Measurements from ENCODE around the gene FAM241B.

Gene FAM241B

DNA sequence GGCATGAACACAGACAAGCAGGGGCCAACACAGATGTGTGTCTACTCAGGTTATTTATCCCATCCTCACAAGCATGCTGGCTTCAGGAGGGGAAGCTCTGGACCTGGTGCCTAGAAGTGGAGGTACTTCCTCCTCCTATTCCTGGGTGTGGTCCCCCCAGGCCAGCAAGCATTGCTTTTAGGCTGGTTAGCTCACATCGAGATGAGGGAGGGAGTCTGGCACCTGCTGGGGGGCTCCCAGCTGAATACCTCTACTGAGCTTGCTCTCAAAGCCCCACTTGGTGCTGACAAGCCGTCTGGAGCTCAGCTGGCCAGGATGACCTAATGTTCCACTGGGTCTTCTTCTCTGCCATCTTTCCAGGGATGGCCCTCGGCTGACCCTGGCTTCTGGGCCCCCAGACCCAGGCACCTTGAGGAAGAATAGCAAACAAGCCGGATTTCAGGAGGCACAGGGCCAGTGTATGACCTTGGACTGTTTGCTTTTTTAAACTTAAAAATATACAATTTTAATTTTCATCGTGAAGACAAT is 26.8 kb downstream of the FAM241B start:
- Histone ChIP-seq H3K9me3 (replicated peaks in 1 of 11) (peaks cover 17 to 23% (median 20%) of the 10 kb centered on the region in 11 experiments), H3K36me3 (peaks cover 0 to 5% (median 0%) of the 10 kb centered on the region in 11 experiments; a peak in 1 of 22 replicates), H3K4me3 (no peak overlapping the region), H3K9ac (peak overlapping the region in 1 of 11 experiments; percentile 29; a peak in 1 of 22 replicates), H3K27me3 (peaks cover 0 to 5% (median 0%) of the 10 kb centered on the region in 11 experiments; a peak in 1 of 22 replicates), H3K4me2 (peak overlapping the region; percentile 17 to 62 (median 41); a peak in 21 of 22 replicates), H4K20me1 (peaks cover 0 to 7% (median 0%) of the 10 kb centered on the region in 11 experiments; a peak in 2 of 22 replicates), H3K27ac (no peak overlapping the region), H3K4me1 (peaks cover 10 to 35% (median 25%) of the 10 kb centered on the region in 10 experiments)
- TF ChIP-seq Cebpa-rat (IDR thresholded peaks at IDR 0.05) = no peak

DNA sequence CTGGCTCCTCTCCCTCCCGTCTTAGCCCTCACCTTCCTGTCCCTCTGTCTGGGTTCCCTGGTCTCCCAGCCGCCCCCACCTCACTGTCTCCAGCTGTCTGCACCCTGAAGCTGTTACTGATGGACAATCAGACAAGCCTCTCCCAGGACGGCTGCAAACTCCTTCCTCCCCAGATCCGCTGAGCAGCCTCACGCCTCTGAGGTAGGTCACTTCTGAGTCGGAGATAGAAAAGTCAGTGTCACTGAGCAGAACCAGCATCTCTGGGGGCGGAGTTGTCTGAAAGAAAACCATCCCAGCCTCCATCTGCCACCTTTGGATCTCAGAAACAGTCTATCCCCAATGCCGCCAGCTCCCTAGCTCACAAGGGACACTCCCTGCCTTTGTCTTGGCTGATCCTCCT is 27.4 kb downstream of the FAM241B start:
- Histone ChIP-seq H3K9me3 (replicated peaks in 1 of 11) (peaks cover 12 to 17% (median 14%) of the 10 kb centered on the region in 11 experiments), H3K9ac (peak overlapping the region in 1 of 11 experiments; percentile 29; a peak in 1 of 22 replicates), H3K36me3 (peaks cover 0 to 5% (median 0%) of the 10 kb centered on the region in 11 experiments; a peak in 1 of 22 replicates), H3K27me3 (peaks cover 0 to 5% (median 0%) of the 10 kb centered on the region in 11 experiments; a peak in 1 of 22 replicates), H3K4me2 (peak overlapping the region in 10 of 11 experiments; percentile 17 to 62 (median 43); a peak in 17 of 22 replicates), H3K4me1 (peaks cover 8 to 34% (median 22%) of the 10 kb centered on the region in 10 experiments), H3K4me3 (no peak overlapping the region), H3K27ac (no peak overlapping the region), H4K20me1 (peaks cover 0 to 7% (median 0%) of the 10 kb centered on the region in 11 experiments; a peak in 2 of 22 replicates)
- no peak for TF ChIP-seq Cebpa-rat (IDR thresholded peaks at IDR 0.05)

DNA sequence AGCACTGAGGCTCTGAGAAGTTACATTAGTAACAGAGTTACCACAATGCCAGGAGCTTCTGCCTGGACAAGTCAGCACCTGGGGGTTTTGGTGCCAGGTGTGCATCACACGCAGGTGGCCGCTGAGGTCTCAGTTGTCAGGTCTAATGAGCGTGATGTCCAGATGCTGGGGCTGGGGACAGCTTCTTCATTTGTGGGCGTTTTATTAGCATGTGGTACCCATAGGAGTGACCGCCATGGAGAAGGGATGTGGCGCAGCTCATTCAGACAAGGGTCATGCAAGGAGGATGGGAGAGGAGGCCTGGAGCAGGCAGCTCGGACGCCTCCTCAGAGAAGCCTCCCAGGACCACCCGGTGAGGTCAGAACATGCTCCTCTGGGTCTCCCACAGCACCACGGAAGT is 27.8 kb downstream of the FAM241B start:
- H3K36me3 ChIP-seq = peaks cover 0 to under 1% (median 0%) of the 10 kb centered on the region in 11 experiments; a peak in 1 of 22 replicates
- H3K9ac ChIP-seq = no peak overlapping the region
- peak overlapping the region in 1 of 11 experiments; percentile 58; a peak in 1 of 22 replicates for H3K4me2 ChIP-seq
- peaks cover 0 to 7% (median 0%) of the 10 kb centered on the region in 11 experiments; a peak in 2 of 22 replicates for H4K20me1 ChIP-seq
- H3K27ac ChIP-seq = no peak overlapping the region
- H3K4me3 ChIP-seq = no peak overlapping the region
- H3K27me3 ChIP-seq = peaks cover 0 to 5% (median 0%) of the 10 kb centered on the region in 11 experiments; a peak in 1 of 22 replicates
- H3K9me3 ChIP-seq (replicated peaks in 1 of 11) = peaks cover 7 to 12% (median 10%) of the 10 kb centered on the region in 11 experiments
- no peak for TF ChIP-seq Cebpa-rat (IDR thresholded peaks at IDR 0.05)
- H3K4me1 ChIP-seq = peaks cover 8 to 34% (median 22%) of the 10 kb centered on the region in 10 experiments

DNA sequence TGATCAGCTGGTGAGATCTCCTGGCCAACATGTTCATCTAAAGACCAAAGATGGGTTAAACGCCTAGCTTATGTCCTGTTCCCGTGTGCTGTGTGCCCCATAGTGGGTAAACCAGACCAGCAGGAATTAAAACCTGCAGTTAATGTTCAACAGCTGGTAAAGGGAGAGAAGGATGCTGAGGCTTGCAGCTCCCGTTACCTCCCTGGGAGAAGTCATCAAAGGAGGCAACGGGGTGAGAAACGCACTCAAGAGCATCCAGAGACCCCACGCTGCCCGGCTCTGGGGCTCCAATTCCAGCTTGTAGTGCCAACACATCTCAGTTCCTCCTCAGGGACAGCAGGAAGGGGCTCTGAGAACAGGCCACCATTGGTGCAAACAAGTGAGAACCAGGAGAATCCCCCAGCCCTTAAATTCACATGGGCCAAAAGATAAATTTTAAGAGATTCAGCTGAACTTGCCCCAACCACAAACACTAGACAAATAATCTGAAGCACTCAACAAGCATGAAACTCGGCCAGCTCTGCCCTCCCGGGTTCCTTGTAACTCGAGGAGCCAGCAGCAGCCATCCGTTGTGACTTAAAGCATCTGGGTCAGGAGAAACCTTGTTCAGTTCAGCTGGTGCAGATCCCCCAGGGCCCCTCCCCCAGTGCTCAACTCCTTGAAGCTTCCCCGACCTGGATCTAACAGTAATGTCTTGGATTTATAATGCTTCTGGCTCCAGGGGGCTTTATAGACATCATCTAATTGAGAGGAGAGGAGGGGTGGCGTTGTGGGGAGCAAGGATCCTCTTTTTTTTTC is 29.4 kb downstream of the FAM241B start:
- Histone ChIP-seq H3K27ac (no peak overlapping the region), H3K9ac (no peak overlapping the region), H3K9me3 (replicated peaks in 1 of 11) (no peaks in the 10 kb centered on the region; a peak in 1 of 22 replicates), H3K27me3 (peaks cover 0 to 5% (median 0%) of the 10 kb centered on the region in 11 experiments; a peak in 1 of 22 replicates), H3K4me1 (peaks cover 8 to 34% (median 25%) of the 10 kb centered on the region in 10 experiments), H4K20me1 (peaks cover 0 to 7% (median 0%) of the 10 kb centered on the region in 11 experiments; a peak in 2 of 22 replicates), H3K4me3 (no peak overlapping the region), H3K36me3 (no peaks in the 10 kb centered on the region), H3K4me2 (no peak overlapping the region)
- no peak for TF ChIP-seq Cebpa-rat (IDR thresholded peaks at IDR 0.05)

DNA sequence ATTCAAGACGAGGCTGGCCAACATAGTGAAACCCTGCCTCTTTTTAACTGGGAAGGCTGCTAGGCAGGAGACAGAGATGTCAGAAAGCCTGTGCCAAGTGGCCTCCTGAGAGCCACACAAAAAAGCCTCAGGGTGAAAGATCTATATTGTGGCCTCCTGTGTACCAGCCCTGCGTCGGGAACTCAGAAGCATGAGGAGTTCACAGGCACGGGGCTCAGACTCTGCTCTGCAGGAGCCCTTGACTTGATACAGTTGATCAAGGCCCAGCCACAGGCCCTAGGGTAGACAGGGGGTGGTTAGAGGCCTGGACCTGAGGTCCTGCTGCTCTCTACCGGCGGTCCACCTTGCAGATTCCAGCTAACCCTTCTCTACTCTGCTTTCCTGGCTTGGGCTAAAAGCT is 30.2 kb downstream of the FAM241B start:
- Histone ChIP-seq H3K4me3 (no peak overlapping the region), H3K36me3 (no peaks in the 10 kb centered on the region), H4K20me1 (peaks cover 0 to 7% (median 0%) of the 10 kb centered on the region in 11 experiments; a peak in 2 of 22 replicates), H3K9me3 (replicated peaks in 1 of 11) (no peaks in the 10 kb centered on the region; a peak in 1 of 22 replicates), H3K4me1 (peaks cover 8 to 34% (median 25%) of the 10 kb centered on the region in 10 experiments), H3K27ac (no peak overlapping the region), H3K27me3 (peaks cover 0 to 5% (median 0%) of the 10 kb centered on the region in 11 experiments; a peak in 1 of 22 replicates), H3K4me2 (peak overlapping the region in 1 of 11 experiments; percentile 34; a peak in 2 of 22 replicates), H3K9ac (no peak overlapping the region)
- no peak for TF ChIP-seq Cebpa-rat (IDR thresholded peaks at IDR 0.05)

DNA sequence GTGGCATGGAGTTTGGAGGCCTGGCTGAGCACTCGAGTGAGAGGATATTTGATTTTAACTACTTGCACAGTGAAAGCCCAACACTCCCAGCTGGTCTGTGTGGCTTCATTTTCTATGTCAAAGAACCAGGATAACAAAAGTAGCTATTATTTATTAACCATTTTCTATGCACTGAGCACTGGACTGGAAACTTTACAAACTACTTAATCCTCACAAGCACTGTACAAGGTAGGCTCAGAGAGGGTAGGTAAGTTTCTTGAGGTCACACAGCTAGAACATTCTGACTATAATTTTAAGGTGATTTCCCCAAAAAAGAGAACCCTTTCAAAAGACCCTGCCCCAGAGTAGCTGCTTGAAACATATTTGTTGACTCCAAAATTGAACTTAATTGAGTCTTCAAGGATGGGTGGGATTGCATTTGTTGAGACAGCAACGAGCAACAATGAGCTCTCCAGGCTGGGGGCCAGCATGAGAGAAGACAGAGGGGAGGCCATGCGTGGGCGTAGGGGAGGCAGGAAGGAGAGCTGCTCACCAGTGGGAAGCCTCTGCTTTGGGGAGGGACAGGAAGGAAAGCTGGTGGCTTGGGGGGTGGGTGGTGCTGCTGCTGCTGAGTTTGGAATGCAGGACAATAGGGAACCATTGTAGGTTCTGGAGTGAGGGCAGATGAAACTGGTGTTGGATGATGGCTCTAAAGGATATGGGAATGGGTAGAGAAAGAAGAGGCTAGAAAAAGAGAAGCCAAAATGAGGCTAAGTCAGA is 31.5 kb downstream of the FAM241B start:
- Histone ChIP-seq H3K4me3 (no peak overlapping the region), H4K20me1 (peaks cover 0 to 7% (median 0%) of the 10 kb centered on the region in 11 experiments; a peak in 2 of 22 replicates), H3K4me1 (peaks cover 5 to 32% (median 19%) of the 10 kb centered on the region in 10 experiments), H3K9ac (no peak overlapping the region), H3K36me3 (no peaks in the 10 kb centered on the region), H3K27ac (no peak overlapping the region), H3K4me2 (peak overlapping the region in 5 of 11 experiments; percentile 25 to 43 (median 35); a peak in 6 of 22 replicates), H3K9me3 (replicated peaks in 1 of 11) (no peaks in the 10 kb centered on the region; a peak in 1 of 22 replicates), H3K27me3 (peaks cover 0 to 5% (median 0%) of the 10 kb centered on the region in 11 experiments; a peak in 1 of 22 replicates)
- TF ChIP-seq Cebpa-rat (IDR thresholded peaks at IDR 0.05) = no peak

DNA sequence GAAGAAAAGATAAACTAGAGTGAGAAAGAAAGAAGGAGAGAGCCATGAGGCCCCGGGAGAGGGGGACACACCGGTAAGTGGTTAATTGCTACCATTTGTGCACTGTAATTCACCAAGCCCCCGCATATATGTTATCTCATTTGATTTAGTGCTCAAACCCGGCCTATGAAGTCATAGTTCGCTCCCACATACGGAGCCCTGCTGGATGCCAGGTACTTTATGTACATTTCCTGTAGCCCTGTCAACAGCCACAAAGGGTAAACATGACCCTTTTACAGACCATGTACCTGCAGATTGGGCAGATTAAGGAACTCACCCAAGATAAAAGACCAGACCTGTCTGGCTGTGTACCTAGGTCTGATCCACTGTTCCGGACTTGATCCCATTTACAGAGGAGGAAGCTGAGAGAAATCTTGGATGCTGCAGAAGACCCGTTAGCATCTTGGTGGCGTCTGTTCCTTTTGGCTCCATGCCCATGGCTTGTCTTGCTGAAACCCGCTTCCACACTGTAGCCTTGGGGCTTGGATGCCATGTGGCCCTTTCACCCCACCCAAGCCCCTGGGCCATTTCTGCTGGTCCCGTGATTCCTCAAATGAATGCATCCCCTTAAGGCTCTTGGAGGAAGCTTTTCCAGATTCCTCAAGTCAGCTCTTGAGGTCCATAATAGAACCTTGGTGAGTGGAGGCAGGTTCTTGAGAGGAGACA is 32.3 kb downstream of the FAM241B start:
- peaks cover 0 to 25% (median 12%) of the 10 kb centered on the region in 10 experiments; a peak in 16 of 20 replicates for H3K4me1 ChIP-seq
- no peak overlapping the region for H3K4me3 ChIP-seq
- TF ChIP-seq Cebpa-rat (IDR thresholded peaks at IDR 0.05) = no peak
- H4K20me1 ChIP-seq = peaks cover 0 to 5% (median 0%) of the 10 kb centered on the region in 11 experiments; a peak in 2 of 22 replicates
- no peaks in the 10 kb centered on the region; a peak in 1 of 22 replicates for H3K9me3 ChIP-seq (replicated peaks in 1 of 11)
- no peaks in the 10 kb centered on the region for H3K36me3 ChIP-seq
- no peak overlapping the region for H3K27ac ChIP-seq
- peak overlapping the region in 4 of 11 experiments; percentile 33 to 43 (median 36); a peak in 5 of 22 replicates for H3K4me2 ChIP-seq
- peaks cover 0 to 5% (median 0%) of the 10 kb centered on the region in 11 experiments; a peak in 1 of 22 replicates for H3K27me3 ChIP-seq
- no peak overlapping the region for H3K9ac ChIP-seq
